Neutrophil (primary cell): ENCODE measurements around the gene RNF220.

Experiments used
- H3K27ac ChIP-seq: fragments of 200-600 bp; sonication (generic); 2 replicates; pipeline ENCODE4 v1.5.1; 2016; ENCODE audit warnings: mild to moderate bottlenecking, moderate library complexity
- H3K27me3 ChIP-seq: fragments of 200-600 bp; sonication (generic); 2 replicates; pipeline ENCODE4 v1.6.0; 2016; ENCODE audit warnings: mild to moderate bottlenecking
- H3K36me3 ChIP-seq: fragments of 200-600 bp; sonication (generic); 2 replicates; pipeline ENCODE4 v1.5.1; 2017
- H3K4me1 ChIP-seq, 2 experiments: fragments of 200-600 bp in 1 of 2; sonication (generic) in 1 of 2; 1 replicate in 1 of 2; 2 replicates in 1 of 2; pipeline versions ENCODE4 v1.5.1 to v1.6.1; 2013 to 2016; ENCODE audit warnings: low read depth in 1 of 2, low read length in 1 of 2, mild to moderate bottlenecking in 1 of 2, moderate library complexity in 1 of 2; ENCODE audit not compliant: control insufficient read depth in 1 of 2, insufficient read depth in 1 of 2
- H3K4me3 ChIP-seq, 2 experiments: fragments of 200-600 bp in 1 of 2; sonication (generic) in 1 of 2; 1 replicate in 1 of 2; 2 replicates in 1 of 2; pipeline ENCODE4 v1.5.1; 2013 to 2016; ENCODE audit warnings: low read depth in 1 of 2, low read length in 1 of 2, mild to moderate bottlenecking in 1 of 2, moderate library complexity in 1 of 2
- H3K9me3 ChIP-seq: fragments of 200-600 bp; sonication (generic); 2 replicates; pipeline ENCODE4 v1.5.1; 2016
- TF ChIP-seq, protein P1 (sequence below): fragments of 200-600 bp; sonication (generic); IDR thresholded peaks from 2 replicates; pipeline ENCODE4 v1.5.1; 2016; ENCODE audit warnings: antibody characterized with exemption

Gene RNF220

DNA sequence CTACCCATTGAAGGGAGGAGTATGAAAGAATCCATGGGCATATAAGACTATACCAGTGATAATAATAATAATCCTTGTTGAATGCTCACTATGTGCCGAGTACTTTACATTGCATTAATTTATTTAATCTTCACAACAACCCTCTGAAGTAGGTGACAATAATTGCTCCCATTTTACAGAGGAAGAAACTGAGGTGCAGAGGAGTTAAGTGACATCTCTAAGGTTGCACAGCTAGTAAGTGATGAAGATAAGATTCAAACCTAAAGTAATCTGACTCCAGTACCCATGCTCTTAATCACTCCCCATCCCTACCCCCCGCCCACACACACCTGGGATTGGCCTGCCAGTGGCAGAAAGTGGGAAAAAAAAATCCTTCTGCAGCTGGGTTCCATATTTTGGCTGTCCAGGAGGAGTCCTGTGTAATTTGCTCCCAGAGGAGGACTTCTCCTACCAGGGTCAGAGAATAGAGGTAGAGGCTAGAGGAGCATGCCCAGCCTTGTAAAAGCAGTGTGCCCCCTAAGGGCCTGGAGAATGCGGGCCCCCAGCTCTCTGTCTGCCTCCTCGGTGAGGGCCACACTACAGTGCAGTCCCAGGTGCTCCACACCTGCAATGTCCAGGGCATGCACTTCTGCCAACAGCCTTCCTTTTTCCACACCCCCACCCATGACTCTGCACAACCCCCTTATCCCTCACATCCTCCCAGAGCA is 211.4 kb downstream of the RNF220 start:
- Histone ChIP-seq H3K9me3 (no peaks in the 10 kb centered on the region), H3K27me3 (no peaks in the 10 kb centered on the region), H3K4me1 (no peaks in the 10 kb centered on the region), H3K4me3 (no peak overlapping the region), H3K36me3 (no peaks in the 10 kb centered on the region), H3K27ac (no peak overlapping the region)
- TF ChIP-seq, protein P1, sequence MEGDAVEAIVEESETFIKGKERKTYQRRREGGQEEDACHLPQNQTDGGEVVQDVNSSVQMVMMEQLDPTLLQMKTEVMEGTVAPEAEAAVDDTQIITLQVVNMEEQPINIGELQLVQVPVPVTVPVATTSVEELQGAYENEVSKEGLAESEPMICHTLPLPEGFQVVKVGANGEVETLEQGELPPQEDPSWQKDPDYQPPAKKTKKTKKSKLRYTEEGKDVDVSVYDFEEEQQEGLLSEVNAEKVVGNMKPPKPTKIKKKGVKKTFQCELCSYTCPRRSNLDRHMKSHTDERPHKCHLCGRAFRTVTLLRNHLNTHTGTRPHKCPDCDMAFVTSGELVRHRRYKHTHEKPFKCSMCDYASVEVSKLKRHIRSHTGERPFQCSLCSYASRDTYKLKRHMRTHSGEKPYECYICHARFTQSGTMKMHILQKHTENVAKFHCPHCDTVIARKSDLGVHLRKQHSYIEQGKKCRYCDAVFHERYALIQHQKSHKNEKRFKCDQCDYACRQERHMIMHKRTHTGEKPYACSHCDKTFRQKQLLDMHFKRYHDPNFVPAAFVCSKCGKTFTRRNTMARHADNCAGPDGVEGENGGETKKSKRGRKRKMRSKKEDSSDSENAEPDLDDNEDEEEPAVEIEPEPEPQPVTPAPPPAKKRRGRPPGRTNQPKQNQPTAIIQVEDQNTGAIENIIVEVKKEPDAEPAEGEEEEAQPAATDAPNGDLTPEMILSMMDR, result no peak

- TF ChIP-seq, protein P1, result no peak
These were observed 212.1 kb downstream of the RNF220 start for GRCh38 chr1:44616991-44617702.

GRCh38 chr1:44617703-44618029 is 212.6 kb downstream of the RNF220 start:
- Histone ChIP-seq H3K27ac (no peak overlapping the region), H3K36me3 (no peaks in the 10 kb centered on the region), H3K9me3 (no peaks in the 10 kb centered on the region), H3K4me1 (no peaks in the 10 kb centered on the region), H3K4me3 (no peak overlapping the region), H3K27me3 (no peaks in the 10 kb centered on the region)
- TF ChIP-seq, protein P1, result no peak

More at GRCh38 chr1:44616991-44617702, 212.1 kb downstream of the RNF220 start:
- Histone ChIP-seq H3K4me1 (no peaks in the 10 kb centered on the region), H3K36me3 (no peaks in the 10 kb centered on the region), H3K27ac (no peak overlapping the region), H3K9me3 (no peaks in the 10 kb centered on the region), H3K27me3 (no peaks in the 10 kb centered on the region), H3K4me3 (no peak overlapping the region)

- Histone ChIP-seq H3K4me1 (no peaks in the 10 kb centered on the region), H3K27me3 (no peaks in the 10 kb centered on the region), H3K27ac (no peak overlapping the region), H3K4me3 (no peak overlapping the region), H3K9me3 (no peaks in the 10 kb centered on the region), H3K36me3 (no peaks in the 10 kb centered on the region)
- TF ChIP-seq, protein P1, result no peak
These were observed 214.3 kb downstream of the RNF220 start for GRCh38 chr1:44619261-44619900.

- Histone ChIP-seq H3K27me3 (no peaks in the 10 kb centered on the region), H3K4me1 (no peaks in the 10 kb centered on the region), H3K27ac (no peak overlapping the region), H3K4me3 (no peak overlapping the region), H3K36me3 (no peaks in the 10 kb centered on the region), H3K9me3 (no peaks in the 10 kb centered on the region)
- TF ChIP-seq, protein P1, result no peak
These were observed 215.0 kb downstream of the RNF220 start for GRCh38 chr1:44620072-44620471.
